RWPE2 (cell line): Measurements from ENCODE around the gene CFAP74.

Experiments
- ATAC-seq: fragments of 200-7000 bp; cut with Tn5 transposase; 3 replicates; pipeline ENCODE4 v1.9.1; 2021; ENCODE audit warnings: low read depth
- DNase-seq: peaks from one replicate; pipeline ENCODE4 v3.0.0-alpha.2; 2020; ENCODE audit warnings: low spot score
- H3K27ac ChIP-seq: fragments of 450-650 bp; 2 replicates; pipeline ENCODE4 v1.5.1; 2017; ENCODE audit warnings: mild to moderate bottlenecking; ENCODE audit not compliant: poor library complexity, severe bottlenecking
- H3K27me3 ChIP-seq: fragments of 250-450 bp; sonication (Bioruptor Pico); 2 replicates; pipeline ENCODE4 v1.5.1; 2021; ENCODE audit warnings: mild to moderate bottlenecking, moderate library complexity; ENCODE audit not compliant: insufficient read depth, poor library complexity, severe bottlenecking
- H3K36me3 ChIP-seq: fragments of 250-450 bp; sonication (Bioruptor Pico); 2 replicates; pipeline ENCODE4 v1.5.1; 2020; ENCODE audit warnings: low read depth, mild to moderate bottlenecking, moderate library complexity
- H3K4me1 ChIP-seq: fragments of 250-450 bp; sonication (Bioruptor Pico); 2 replicates; pipeline ENCODE4 v1.5.1; 2021; ENCODE audit warnings: mild to moderate bottlenecking, moderate library complexity; ENCODE audit not compliant: insufficient read depth, poor library complexity, severe bottlenecking
- H3K4me3 ChIP-seq: fragments of 250-450 bp; sonication (Bioruptor Pico); 2 replicates; pipeline ENCODE4 v1.5.1; 2021; ENCODE audit warnings: mild to moderate bottlenecking, moderate library complexity; ENCODE audit not compliant: severe bottlenecking
- H3K9me3 ChIP-seq: fragments of 250-450 bp; sonication (Bioruptor Pico); 2 replicates; pipeline ENCODE4 v1.5.1; 2021; ENCODE audit warnings: mild to moderate bottlenecking, moderate library complexity; ENCODE audit not compliant: severe bottlenecking
- TF ChIP-seq, protein P1 (sequence below): fragments of 450-650 bp; IDR thresholded peaks from one replicate; pipeline ENCODE4 v1.5.1; 2017; ENCODE audit warnings: mild to moderate bottlenecking, moderate library complexity; ENCODE audit not compliant: poor library complexity, severe bottlenecking

CFAP74 gene

DNA sequence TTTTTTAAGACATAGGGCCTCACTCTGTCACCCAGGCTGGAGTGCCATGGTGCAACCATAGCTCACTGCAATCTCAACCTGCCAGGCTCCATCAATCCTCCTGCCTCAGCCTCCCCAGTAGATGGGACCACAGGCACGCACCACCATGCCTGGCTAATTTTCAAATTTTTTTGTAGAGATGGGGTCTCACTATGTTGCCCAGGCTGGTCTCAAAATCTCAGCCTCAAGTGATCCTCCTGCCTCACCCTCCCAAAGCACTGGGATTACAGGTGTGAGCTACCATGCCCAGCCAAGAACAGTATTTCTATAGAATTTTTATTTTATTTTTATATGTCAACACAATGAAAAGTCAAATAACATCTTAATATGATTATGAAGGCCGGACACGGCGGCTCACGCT, 123.6 kb downstream of the CFAP74 start:
- Histone ChIP-seq H3K4me1 (no peaks in the 10 kb centered on the region), H3K4me3 (no peak overlapping the region), H3K9me3 (no peaks in the 10 kb centered on the region), H3K27ac (no peak overlapping the region), H3K27me3 (no peaks in the 10 kb centered on the region), H3K36me3 (peaks cover 50% of the 10 kb centered on the region)
- DNase-seq (no peak), ATAC-seq (no peak)
- TF ChIP-seq, protein P1, sequence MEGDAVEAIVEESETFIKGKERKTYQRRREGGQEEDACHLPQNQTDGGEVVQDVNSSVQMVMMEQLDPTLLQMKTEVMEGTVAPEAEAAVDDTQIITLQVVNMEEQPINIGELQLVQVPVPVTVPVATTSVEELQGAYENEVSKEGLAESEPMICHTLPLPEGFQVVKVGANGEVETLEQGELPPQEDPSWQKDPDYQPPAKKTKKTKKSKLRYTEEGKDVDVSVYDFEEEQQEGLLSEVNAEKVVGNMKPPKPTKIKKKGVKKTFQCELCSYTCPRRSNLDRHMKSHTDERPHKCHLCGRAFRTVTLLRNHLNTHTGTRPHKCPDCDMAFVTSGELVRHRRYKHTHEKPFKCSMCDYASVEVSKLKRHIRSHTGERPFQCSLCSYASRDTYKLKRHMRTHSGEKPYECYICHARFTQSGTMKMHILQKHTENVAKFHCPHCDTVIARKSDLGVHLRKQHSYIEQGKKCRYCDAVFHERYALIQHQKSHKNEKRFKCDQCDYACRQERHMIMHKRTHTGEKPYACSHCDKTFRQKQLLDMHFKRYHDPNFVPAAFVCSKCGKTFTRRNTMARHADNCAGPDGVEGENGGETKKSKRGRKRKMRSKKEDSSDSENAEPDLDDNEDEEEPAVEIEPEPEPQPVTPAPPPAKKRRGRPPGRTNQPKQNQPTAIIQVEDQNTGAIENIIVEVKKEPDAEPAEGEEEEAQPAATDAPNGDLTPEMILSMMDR: no peak

DNA sequence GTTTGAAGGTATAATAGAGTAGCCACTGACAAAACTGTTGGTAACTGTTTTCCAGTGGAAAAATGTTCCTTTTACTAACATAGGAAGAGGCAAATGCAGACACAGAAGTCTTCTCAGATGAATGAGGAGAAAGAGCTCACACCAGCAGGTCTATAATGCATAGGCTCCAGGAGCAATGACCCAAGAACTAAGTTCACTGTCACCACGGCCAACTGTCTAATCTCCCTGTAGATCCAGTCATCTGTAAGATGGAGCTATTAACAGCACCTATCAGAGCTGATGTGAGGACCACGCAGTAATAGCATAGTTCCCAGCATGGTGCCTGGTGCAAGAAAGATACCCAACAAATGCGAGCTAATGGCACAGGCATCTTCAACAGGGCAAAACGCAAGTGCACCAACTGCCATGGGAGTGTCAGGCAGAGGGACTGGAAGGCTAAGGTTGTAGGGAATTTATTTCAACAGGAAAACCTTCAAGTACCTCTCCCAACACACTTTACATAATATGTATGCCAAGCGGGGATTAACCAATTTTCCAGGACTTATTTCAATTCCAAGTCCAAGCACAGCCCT, 125.6 kb downstream of the CFAP74 start:
- DNase-seq (no peak), ATAC-seq (no peak)
- Histone ChIP-seq H3K27ac (no peak overlapping the region), H3K27me3 (no peaks in the 10 kb centered on the region), H3K4me3 (no peak overlapping the region), H3K4me1 (no peaks in the 10 kb centered on the region), H3K36me3 (peaks cover 59% of the 10 kb centered on the region), H3K9me3 (no peaks in the 10 kb centered on the region)
- TF ChIP-seq, protein P1: no peak

DNA sequence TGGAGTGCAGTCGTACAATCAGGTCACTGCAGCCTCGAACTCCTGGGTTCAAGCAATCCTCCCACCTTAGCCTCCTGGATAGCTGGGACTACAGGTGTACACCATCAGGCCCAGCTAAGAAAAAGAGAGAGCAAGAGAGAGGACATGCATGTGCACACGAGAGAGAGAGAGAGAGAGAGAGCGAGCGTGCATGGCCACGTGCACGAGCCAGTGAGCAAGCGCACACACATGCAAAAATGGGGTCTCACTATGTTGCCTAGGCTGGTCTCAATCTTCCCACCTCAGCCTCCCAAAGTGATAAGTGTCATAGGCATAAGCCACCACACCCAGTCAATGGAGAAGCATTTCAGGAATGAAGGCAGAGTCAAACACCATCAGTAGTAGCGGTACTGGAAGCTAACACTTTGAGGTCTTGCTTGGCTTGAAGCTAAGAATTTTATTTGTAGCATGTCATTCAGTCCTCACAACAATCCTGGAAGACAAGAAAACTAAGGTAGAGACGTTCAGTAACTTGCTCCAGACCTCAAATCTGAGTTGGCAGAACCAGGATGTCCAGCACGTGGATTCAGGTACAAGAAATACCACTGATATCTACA, 127.2 kb downstream of the CFAP74 start:
- H3K9me3 ChIP-seq: no peaks in the 10 kb centered on the region
- TF ChIP-seq, protein P1: no peak
- DNase-seq: no peak
- ATAC-seq: no peak
- H3K27me3 ChIP-seq: no peaks in the 10 kb centered on the region
- no peaks in the 10 kb centered on the region for H3K4me1 ChIP-seq
- H3K4me3 ChIP-seq: no peak overlapping the region
- no peak overlapping the region for H3K27ac ChIP-seq
- H3K36me3 ChIP-seq: peaks cover 60% of the 10 kb centered on the region

DNA sequence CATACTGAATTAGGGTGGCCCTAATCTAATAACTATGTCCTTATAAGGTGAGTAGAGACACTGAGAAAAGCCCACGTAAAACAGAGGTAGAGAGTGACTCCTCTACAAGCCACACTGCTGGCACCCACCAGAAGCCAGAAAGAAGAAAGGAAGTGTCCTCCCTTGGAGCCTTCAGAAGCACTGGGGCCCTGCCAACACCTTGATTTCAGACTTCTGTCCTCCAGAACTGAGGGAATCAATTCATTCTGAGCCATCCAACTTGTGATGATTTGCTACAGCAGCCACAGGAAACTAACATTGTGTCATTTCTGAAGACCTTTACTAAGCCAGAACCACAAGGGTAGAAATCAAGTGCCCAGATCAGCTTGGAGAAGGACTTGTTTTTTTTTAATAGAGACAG, 127.7 kb downstream of the CFAP74 start:
- Histone ChIP-seq H3K4me3 (no peak overlapping the region), H3K36me3 (peaks cover 59% of the 10 kb centered on the region), H3K9me3 (no peaks in the 10 kb centered on the region), H3K4me1 (no peaks in the 10 kb centered on the region), H3K27me3 (no peaks in the 10 kb centered on the region), H3K27ac (no peak overlapping the region)
- DNase-seq: no peak
- TF ChIP-seq, protein P1: no peak
- no peak for ATAC-seq

DNA sequence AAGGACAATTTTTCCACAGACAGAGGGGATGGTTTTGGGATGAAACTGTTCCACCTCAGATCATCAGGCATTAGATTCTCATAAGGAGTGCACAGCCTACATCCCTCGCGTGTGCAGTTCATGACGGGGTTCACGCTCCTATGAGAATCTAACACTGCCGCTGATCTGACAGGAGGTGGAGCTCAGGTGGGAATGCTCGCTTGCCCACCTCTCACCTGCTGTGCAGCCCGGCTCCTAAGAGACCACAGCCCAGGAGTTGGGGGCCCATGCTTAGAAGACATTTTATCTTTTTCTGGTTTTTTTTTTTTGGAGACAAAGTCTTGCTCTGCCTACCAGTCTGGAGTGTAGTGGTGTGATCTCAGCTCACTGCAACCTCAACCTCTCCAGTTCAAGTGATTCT, 128.7 kb downstream of the CFAP74 start:
- TF ChIP-seq, protein P1: no peak
- Histone ChIP-seq H3K4me3 (no peak overlapping the region), H3K27me3 (no peaks in the 10 kb centered on the region), H3K27ac (no peak overlapping the region), H3K4me1 (no peaks in the 10 kb centered on the region), H3K36me3 (peaks cover 58% of the 10 kb centered on the region), H3K9me3 (no peaks in the 10 kb centered on the region)
- DNase-seq: no peak
- no peak for ATAC-seq
